Measurements from ENCODE around the gene THAP7.

DNA sequence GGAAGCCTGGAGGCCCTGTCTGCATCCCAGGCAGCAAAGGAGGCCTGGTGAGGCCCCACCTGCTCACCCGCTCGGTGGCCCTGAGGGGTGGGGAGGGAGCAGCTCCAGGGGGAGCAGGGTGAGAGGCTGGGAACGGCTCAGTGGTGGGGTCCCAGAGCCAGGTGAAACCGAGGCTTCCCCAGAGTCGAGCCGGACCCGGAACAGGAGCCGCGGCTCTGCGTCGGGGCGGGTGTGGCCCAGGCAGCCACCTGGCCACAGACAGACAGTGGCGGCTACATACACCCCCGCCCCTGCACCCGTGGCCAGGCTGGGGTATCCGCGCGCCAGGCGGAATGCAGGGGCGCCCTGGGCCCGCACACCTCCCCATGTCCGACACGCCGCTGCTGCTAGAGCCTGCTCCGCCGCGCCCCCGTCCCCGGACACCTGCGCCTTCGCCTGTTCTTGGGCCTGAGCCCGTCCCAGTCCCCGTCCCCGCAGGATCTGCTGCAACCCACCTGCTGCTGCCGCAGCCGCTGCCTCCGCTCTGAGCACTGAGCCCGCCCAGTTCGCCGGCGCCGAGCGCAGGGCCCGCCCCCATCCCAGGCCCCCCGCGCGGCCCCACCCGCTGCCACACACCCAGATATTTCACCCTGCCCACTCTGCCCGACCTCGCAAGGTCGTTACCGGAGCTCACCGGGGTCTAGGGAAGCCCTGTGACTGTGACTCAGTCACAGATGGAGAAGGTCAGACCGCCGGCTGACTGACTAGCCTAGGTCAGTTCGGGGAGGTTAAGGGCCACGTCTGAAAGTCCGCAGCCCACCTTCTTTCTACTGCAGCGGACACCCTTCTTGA is 30.3 kb upstream of the THAP7 start, which contains the start of gene SLC7A4:
- TF ChIP-seq, protein P1, sequence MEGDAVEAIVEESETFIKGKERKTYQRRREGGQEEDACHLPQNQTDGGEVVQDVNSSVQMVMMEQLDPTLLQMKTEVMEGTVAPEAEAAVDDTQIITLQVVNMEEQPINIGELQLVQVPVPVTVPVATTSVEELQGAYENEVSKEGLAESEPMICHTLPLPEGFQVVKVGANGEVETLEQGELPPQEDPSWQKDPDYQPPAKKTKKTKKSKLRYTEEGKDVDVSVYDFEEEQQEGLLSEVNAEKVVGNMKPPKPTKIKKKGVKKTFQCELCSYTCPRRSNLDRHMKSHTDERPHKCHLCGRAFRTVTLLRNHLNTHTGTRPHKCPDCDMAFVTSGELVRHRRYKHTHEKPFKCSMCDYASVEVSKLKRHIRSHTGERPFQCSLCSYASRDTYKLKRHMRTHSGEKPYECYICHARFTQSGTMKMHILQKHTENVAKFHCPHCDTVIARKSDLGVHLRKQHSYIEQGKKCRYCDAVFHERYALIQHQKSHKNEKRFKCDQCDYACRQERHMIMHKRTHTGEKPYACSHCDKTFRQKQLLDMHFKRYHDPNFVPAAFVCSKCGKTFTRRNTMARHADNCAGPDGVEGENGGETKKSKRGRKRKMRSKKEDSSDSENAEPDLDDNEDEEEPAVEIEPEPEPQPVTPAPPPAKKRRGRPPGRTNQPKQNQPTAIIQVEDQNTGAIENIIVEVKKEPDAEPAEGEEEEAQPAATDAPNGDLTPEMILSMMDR (IDR thresholded peaks at IDR 0.05), result no peak
- TF ChIP-seq POLR2A (IDR thresholded peaks at IDR 0.05) (no peak), EP300 (IDR thresholded peaks at IDR 0.05) (no peak)
